ENCODE data around the gene MTCP1.
A peak's percentile ranks its signal among the peaks of the same experiment; 100 is the strongest.

MTCP1 gene

DNA sequence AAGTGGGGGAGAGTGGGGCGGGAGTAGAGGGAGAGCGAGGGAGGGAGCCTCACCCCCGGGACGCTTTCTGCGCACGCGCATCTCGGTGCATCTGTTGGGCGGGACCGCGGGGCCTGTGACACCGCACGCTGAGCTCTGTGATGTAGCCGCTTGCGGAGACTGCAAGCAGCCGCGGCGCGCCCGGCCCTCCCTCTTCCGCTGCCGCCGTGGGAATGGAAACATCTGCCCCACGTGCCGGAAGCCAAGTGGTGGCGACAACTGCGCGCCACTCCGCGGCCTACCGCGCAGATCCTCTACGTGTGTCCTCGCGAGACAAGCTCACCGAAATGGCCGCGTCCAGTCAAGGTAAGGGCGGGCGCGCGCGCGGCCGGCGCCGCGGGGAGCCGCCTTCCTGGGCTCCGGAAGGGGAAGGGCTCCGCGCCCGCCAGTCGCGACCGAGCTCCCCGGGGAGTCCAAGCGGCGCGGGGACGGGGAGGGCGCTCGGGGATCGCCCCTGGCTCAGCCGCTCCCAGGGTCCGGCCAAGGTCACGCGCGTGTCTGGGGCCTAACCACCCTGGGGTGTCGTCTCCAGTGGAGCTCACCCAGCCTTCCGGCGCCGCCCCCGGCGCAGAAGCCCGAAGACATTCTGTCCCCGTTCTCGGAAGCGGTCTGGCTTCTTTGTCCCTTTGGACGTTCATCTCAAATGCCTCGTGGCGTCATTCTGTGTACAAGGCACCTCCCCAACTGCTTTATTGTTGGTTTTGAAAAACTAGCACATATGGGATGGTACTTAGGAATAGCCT lies 44.0 kb downstream of the MTCP1 start, which contains the start of gene FUNDC2:
FUNDC2 (plus strand) TSS at position 118 of the 782 bp plus-strand sequence; CDS start at position 213, 95 bp downstream.
- peak; percentile 73 for DNase-seq (ENCODE audit: low read depth)
- TF ChIP-seq, protein P1, sequence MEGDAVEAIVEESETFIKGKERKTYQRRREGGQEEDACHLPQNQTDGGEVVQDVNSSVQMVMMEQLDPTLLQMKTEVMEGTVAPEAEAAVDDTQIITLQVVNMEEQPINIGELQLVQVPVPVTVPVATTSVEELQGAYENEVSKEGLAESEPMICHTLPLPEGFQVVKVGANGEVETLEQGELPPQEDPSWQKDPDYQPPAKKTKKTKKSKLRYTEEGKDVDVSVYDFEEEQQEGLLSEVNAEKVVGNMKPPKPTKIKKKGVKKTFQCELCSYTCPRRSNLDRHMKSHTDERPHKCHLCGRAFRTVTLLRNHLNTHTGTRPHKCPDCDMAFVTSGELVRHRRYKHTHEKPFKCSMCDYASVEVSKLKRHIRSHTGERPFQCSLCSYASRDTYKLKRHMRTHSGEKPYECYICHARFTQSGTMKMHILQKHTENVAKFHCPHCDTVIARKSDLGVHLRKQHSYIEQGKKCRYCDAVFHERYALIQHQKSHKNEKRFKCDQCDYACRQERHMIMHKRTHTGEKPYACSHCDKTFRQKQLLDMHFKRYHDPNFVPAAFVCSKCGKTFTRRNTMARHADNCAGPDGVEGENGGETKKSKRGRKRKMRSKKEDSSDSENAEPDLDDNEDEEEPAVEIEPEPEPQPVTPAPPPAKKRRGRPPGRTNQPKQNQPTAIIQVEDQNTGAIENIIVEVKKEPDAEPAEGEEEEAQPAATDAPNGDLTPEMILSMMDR (IDR thresholded peaks at IDR 0.05; ENCODE audit: control insufficient read depth, insufficient read depth, low read depth, low read length, missing control alignments) = no peak
- peak within 1 kb of the TSS; percentile 63 for H3K4me3 ChIP-seq (ENCODE audit: control insufficient read depth, low read depth, low read length)

GRCh38 chrX:155026420-155026726 lies 44.6 kb downstream of the MTCP1 start:
- no peak for DNase-seq (ENCODE audit: low read depth)
- H3K4me3 ChIP-seq (ENCODE audit: control insufficient read depth, low read depth, low read length) = peak overlapping the region; percentile 63
- TF ChIP-seq, protein P1 (IDR thresholded peaks at IDR 0.05; ENCODE audit: control insufficient read depth, insufficient read depth, low read depth, low read length, missing control alignments) = no peak

GRCh38 chrX:155023907-155024833 lies 46.8 kb downstream of the MTCP1 start:
- H3K4me3 ChIP-seq (ENCODE audit: control insufficient read depth, low read depth, low read length) = no peak overlapping the region
- no peak for DNase-seq (ENCODE audit: low read depth)
- TF ChIP-seq, protein P1 (IDR thresholded peaks at IDR 0.05; ENCODE audit: control insufficient read depth, insufficient read depth, low read depth, low read length, missing control alignments) = no peak

DNA sequence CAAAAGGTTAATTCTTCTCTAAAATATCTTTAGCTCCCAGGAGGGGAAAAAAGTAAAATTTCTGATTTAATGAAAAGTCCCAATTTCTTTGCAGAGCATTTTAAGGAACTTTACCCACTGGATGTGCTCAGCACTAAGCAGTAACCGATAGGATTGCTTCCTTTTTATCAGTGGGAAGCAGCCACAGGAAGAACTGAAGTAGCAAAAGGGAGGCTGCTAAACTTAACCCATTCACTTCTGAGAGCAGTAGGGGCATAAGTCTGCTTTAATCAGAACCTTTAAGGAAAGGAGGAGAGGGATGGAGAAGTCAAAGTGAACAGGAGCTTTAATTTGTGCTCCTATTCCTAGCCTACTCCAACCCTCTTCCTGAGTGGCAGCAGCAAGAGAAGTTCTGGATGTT lies 48.4 kb downstream of the MTCP1 start, which contains the start of gene F8:
F8 (minus strand) TSS at position 139 of the 400 bp plus-strand sequence. CDS start 171 bp downstream, outside the sequence.
- TF ChIP-seq, protein P1 (IDR thresholded peaks at IDR 0.05; ENCODE audit: control insufficient read depth, insufficient read depth, low read depth, low read length, missing control alignments) = no peak
- DNase-seq (ENCODE audit: low read depth) = no peak

DNA sequence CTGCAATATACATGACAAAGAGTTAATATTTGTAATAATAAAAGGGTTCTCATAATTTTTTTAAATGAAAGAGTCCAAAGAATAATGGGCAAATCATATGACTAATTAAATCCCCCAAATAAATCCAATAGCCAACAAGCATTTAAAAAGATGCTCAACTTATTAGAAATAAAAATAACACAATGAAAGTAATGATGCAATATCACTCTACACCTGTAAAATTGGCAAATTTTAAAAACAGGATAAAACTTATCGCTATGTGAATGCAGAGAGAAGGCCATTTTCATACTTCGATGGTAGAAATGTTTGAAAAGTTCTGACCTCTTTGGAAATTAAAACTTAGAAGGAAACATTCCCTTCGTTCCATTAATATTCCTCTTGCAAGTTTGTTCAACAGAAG lies 50.3 kb downstream of the MTCP1 start:
- DNase-seq (ENCODE audit: low read depth) = no peak
- no peak overlapping the region for H3K4me3 ChIP-seq (ENCODE audit: control insufficient read depth, low read depth, low read length)
- TF ChIP-seq, protein P1 (IDR thresholded peaks at IDR 0.05; ENCODE audit: control insufficient read depth, insufficient read depth, low read depth, low read length, missing control alignments) = no peak

More for the DNA sequence above, 48.4 kb downstream of the MTCP1 start, which contains the start of gene F8:
- no peak within 1 kb of the TSS for H3K4me3 ChIP-seq (ENCODE audit: control insufficient read depth, low read depth, low read length)

All from AG09309 (cell line).